Mesodermal cell (in vitro differentiated cells): ENCODE results near the gene CNBD2.
"Not testable (repeated sequence)": the region's sequence is repeated elsewhere in the genome, so short reads cannot be mapped to it uniquely, and the experiment has no call there.

ENCODE experiments used
- H3K27ac ChIP-seq: 2 replicates; pipeline ENCODE4 v1.7.0; 2013; ENCODE audit warnings: mild to moderate bottlenecking, low read depth, low read length, moderate library complexity; ENCODE audit not compliant: severe bottlenecking
- H3K36me3 ChIP-seq: 2 replicates; pipeline ENCODE4 v1.7.1; 2013; ENCODE audit warnings: mild to moderate bottlenecking, low read length, moderate library complexity; ENCODE audit not compliant: control insufficient read depth, insufficient read depth
- H3K4me1 ChIP-seq: one replicate; pipeline ENCODE4 v1.7.1; 2013; ENCODE audit warnings: mild to moderate bottlenecking, low read length; ENCODE audit not compliant: insufficient read depth, control insufficient read depth, poor library complexity, severe bottlenecking
- H3K4me3 ChIP-seq: 2 replicates; pipeline ENCODE4 v1.7.0; 2013; ENCODE audit warnings: low read length, control low read depth, mild to moderate bottlenecking; ENCODE audit not compliant: insufficient read depth, poor library complexity, severe bottlenecking; ENCODE audit errors: extremely low read depth
- H3K9me3 ChIP-seq: 2 replicates; pipeline ENCODE4 v1.7.1; 2013; ENCODE audit warnings: mild to moderate bottlenecking, low read length, moderate library complexity; ENCODE audit not compliant: control insufficient read depth
- WGBS, 2 experiments: methylation state at CpG; one replicate each; pipeline ENCODE4 v1.1.5; 2013; ENCODE audit warnings: missing lambda C conversion rate in 2 of 2; ENCODE audit not compliant: insufficient coverage in 2 of 2; 5-methylcytosine and 5-hydroxymethylcytosine counted together

The CNBD2 gene

GRCh38 chr20:36018208-36018988 lies 50.0 kb downstream of the CNBD2 start:
- Histone ChIP-seq H3K36me3 (no peaks in the 10 kb centered on the region), H3K9me3 (no peaks in the 10 kb centered on the region), H3K4me3 (no peak overlapping the region), H3K4me1 (peaks cover 10% of the 10 kb centered on the region), H3K27ac (no peak overlapping the region)
- 90 to 95% methylated on average over 4 to 6 of the region's 7 CpGs for WGBS, 2 experiments

DNA sequence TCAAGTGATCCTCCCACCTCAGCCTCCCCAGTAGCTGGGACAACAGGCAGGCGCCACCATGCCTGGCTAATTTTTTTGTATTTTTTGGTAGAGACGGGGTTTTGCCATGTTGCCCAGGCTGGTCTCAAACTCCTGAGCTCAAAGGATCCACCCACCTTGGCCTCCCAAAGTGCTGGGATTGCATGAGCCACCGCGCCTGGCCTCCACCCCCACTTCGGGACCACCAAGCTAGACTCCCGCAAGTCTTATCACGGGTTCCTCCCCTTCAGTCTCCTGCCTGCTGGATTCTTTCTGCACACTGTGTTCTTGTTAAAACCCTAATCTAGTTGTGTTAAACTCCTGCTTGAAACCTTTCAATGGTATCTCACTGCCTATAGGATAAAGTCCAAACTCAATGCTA lies 57.7 kb downstream of the CNBD2 start:
- 87 to 100% methylated on average over 1 to 5 of the region's 7 CpGs for WGBS, 2 experiments
- not testable (repeated sequence) for H3K27ac ChIP-seq, H3K9me3 ChIP-seq, H3K4me1 ChIP-seq, H3K4me3 ChIP-seq, H3K36me3 ChIP-seq

- Histone ChIP-seq H3K36me3 (no peaks in the 10 kb centered on the region), H3K9me3 (no peaks in the 10 kb centered on the region), H3K4me1 (no peaks in the 10 kb centered on the region), H3K27ac (no peak overlapping the region), H3K4me3 (no peak overlapping the region)
- WGBS, 2 experiments = 92 to 96% methylated on average over 11 of the region's 13 CpGs
Observed at GRCh38 chr20:36028106-36028808, 59.9 kb downstream of the CNBD2 start.

DNA sequence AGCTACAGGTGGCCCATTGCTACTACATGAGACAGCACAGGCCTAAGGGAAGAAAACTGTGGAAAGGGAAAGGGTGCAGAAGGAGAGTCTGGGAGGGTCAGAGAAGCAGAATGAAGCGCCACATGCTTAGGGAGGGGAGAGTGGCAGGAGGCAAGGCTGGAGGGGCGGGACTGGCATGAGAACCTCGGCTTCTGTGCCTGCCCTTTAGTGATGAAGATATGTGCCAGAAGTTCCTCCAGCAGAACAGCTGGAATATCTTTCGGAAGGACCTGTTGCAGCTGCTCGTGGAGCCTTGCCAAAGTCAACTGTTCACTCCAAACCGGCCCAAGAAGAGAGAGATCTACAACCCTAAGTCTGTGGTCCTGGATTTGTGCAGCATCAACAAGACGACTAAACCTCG lies 61.8 kb downstream of the CNBD2 start:
- H3K4me3 ChIP-seq = no peak overlapping the region
- no peaks in the 10 kb centered on the region for H3K4me1 ChIP-seq
- H3K36me3 ChIP-seq = no peaks in the 10 kb centered on the region
- 85 to 88% methylated on average over 6 to 8 of the region's 8 CpGs for WGBS, 2 experiments
- H3K9me3 ChIP-seq = no peaks in the 10 kb centered on the region
- no peak overlapping the region for H3K27ac ChIP-seq

DNA sequence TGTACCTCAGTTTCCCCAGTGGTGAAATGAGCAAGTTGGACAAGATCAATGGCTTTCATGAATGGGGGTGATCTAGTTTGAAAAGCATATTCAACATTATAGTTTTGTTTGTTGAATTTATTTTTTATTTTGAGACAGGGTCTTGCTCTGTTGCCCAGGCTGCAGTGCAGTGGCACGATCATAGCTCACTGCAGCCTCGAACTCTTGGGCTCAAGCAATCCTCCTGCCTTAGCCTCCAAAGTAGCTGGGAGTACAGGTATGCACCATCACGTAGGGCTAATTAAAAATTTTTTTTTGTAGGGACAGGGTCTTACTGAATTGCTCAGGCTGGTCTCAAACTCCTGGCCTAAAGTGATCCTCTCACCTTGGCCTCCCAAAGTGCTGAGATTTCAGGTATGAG lies 63.4 kb downstream of the CNBD2 start:
- Histone ChIP-seq H3K27ac (no peak overlapping the region), H3K4me1 (peaks cover 3% of the 10 kb centered on the region), H3K36me3 (no peaks in the 10 kb centered on the region), H3K4me3 (no peak overlapping the region), H3K9me3 (no peaks in the 10 kb centered on the region)
- WGBS, 2 experiments = 76 to 90% methylated on average over 3 of the region's 3 CpGs

- Histone ChIP-seq H3K4me3 (no peak overlapping the region), H3K4me1 (peaks cover 5% of the 10 kb centered on the region), H3K36me3 (no peaks in the 10 kb centered on the region), H3K9me3 (no peaks in the 10 kb centered on the region), H3K27ac (no peak overlapping the region)
- WGBS, 2 experiments = 78 to 90% methylated on average over 2 to 3 of the region's 4 CpGs
Observed at GRCh38 chr20:36034875-36035274, 66.5 kb downstream of the CNBD2 start.

DNA sequence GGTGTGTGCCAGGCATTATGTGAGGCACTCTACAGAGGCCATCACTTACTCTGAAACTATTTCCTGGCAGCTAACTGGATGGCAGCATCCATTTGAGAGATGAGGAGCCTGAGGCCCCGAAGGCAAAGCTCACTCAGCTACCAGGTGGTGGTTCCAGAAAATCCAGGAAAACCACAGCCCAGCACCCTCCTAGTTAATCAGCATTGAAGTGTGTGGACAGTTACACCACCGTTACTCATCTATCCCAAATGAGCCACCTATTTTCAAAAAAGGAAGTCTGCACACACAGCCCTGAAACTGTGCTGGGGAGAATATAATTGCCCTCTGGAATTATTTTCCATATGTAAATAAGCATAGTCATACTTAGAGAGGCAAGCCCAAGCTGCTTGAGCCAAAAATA lies 67.4 kb downstream of the CNBD2 start:
- Histone ChIP-seq H3K4me3 (no peak overlapping the region), H3K36me3 (no peaks in the 10 kb centered on the region), H3K27ac (no peak overlapping the region), H3K4me1 (peaks cover 5% of the 10 kb centered on the region), H3K9me3 (no peaks in the 10 kb centered on the region)
- 86 to 100% methylated on average over 1 of the region's 2 CpGs for WGBS, 2 experiments

DNA sequence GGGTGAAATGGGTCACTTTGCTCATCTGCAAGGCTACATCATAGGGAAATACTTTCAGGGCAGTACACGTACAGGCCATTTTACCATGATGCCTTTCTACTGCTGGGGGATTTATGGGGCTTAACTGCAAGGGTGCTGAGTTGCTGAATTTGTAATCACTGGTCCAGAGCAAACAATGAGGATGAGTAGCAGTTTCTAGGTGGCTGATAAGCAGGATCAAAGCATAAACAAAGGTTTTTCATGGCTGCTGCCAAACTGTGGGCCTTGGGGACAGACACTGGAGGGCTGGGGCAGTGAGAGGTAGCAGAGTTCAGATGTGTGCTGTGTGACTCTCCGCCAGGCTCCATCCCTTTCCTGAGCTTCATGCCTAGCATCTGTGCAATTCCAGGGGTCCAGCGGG lies 68.3 kb downstream of the CNBD2 start:
- Histone ChIP-seq H3K36me3 (peaks cover 5% of the 10 kb centered on the region), H3K27ac (no peak overlapping the region), H3K9me3 (no peaks in the 10 kb centered on the region), H3K4me3 (no peak overlapping the region), H3K4me1 (peaks cover 5% of the 10 kb centered on the region)
- 83 to 100% methylated on average over 1 to 2 of the region's 3 CpGs for WGBS, 2 experiments

GRCh38 chr20:36040571-36040970 lies 72.2 kb downstream of the CNBD2 start:
- Histone ChIP-seq H3K4me1 (peaks cover 5% of the 10 kb centered on the region), H3K4me3 (no peak overlapping the region), H3K9me3 (no peaks in the 10 kb centered on the region), H3K36me3 (peaks cover 7% of the 10 kb centered on the region), H3K27ac (no peak overlapping the region)
- WGBS, 2 experiments = 84 to 90% methylated on average over 4 to 5 of the region's 5 CpGs

DNA sequence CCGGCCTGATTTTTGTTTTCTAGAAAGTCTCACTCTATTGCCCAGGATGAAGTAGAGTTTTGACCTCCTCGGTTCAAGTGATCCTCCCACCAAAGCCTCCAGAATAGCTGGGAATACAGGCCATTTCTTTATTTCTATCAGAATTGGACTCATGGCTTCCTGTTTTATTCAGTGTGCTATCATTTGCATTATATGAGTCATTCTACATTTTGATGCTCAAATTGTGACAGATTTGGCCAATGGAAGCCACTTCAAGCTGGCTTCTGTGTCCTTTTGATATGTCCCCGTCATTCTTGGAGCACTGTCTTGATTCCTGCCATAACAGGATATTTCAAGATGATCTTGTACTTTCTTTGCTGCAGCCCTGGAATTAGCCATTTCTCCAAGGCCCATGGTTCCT lies 75.1 kb downstream of the CNBD2 start:
- Histone ChIP-seq H3K4me3 (no peak overlapping the region), H3K9me3 (no peaks in the 10 kb centered on the region)

More for the DNA sequence above, 75.1 kb downstream of the CNBD2 start:
- WGBS, 2 experiments = 83 to 100% methylated on average over 1 to 2 of the region's 3 CpGs
- Histone ChIP-seq H3K27ac (no peak overlapping the region), H3K4me1 (no peaks in the 10 kb centered on the region), H3K36me3 (peaks cover 15% of the 10 kb centered on the region)
